ENCODE measurements around the gene DYNC1I1. TPM values are rescaled to one million over a fixed set of nuclear protein-coding genes. Genes with fewer than 3 reads are reported as not detected.

The DYNC1I1 gene
- total RNA-seq, 1 experiment from 2014 or later, result not detected

- POLR2A ChIA-PET, result interaction anchor here (0.6 kb wide), 1 partner anchor 93 kb away, joined by 3 read pairs; no protein-coding TSS in a partner anchor
- H3K36me3 Mint-ChIP-seq (ENCODE audit: insufficient read depth, unreplicated experiment), result no peaks in the 10 kb centered on the region
- H3K4me1 Mint-ChIP-seq (ENCODE audit: insufficient read depth, unreplicated experiment), result no peaks in the 10 kb centered on the region
- intact Hi-C loops (cut with micrococcal nuclease), result no loop called here
- H3K27me3 Mint-ChIP-seq (ENCODE audit: insufficient read depth, unreplicated experiment), result peaks cover 28% of the 10 kb centered on the region
- no peak overlapping the region for H3K27ac Mint-ChIP-seq (ENCODE audit: low read depth, unreplicated experiment)
- CTCF ChIA-PET, result interaction anchor here (0.7 to 1.2 kb wide), 3 partner anchors 123 to 425 kb away, joined by 3 read pairs; no protein-coding TSS in a partner anchor
- no peak for DNase-seq (ENCODE audit: unreplicated experiment)
- no peaks in the 10 kb centered on the region for H3K9me3 Mint-ChIP-seq (ENCODE audit: unreplicated experiment)
- H3K4me3 Mint-ChIP-seq (ENCODE audit: unreplicated experiment), result no peak overlapping the region
- no peak for TF ChIP-seq CTCF (IDR thresholded peaks at IDR 0.05; ENCODE audit: unreplicated experiment)
- no TSS peak for BruUV-seq (replicated peaks)
Measured at GRCh38 chr7:95814721-95815120, 42.4 kb downstream of the DYNC1I1 start.

- no peaks in the 10 kb centered on the region for H3K9me3 Mint-ChIP-seq (ENCODE audit: unreplicated experiment)
- CTCF ChIA-PET, result interaction anchor here (0.6 kb wide), 1 partner anchor 50 kb away, joined by 5 read pairs; no protein-coding TSS in a partner anchor
Measured at GRCh38 chr7:95817866-95818640, 45.7 kb downstream of the DYNC1I1 start.

GRCh38 chr7:95820778-95821177 lies 48.4 kb downstream of the DYNC1I1 start:
- no peaks in the 10 kb centered on the region for H3K4me1 Mint-ChIP-seq (ENCODE audit: insufficient read depth, unreplicated experiment)
- TF ChIP-seq CTCF (IDR thresholded peaks at IDR 0.05; ENCODE audit: unreplicated experiment), result no peak
- H3K27me3 Mint-ChIP-seq (ENCODE audit: insufficient read depth, unreplicated experiment), result peaks cover 38% of the 10 kb centered on the region
- POLR2A ChIA-PET, result no interaction called here
- H3K4me3 Mint-ChIP-seq (ENCODE audit: unreplicated experiment), result no peak overlapping the region
- DNase-seq (ENCODE audit: unreplicated experiment), result no peak
- no peak overlapping the region for H3K27ac Mint-ChIP-seq (ENCODE audit: low read depth, unreplicated experiment)
- intact Hi-C loops (cut with micrococcal nuclease), result no loop called here
- CTCF ChIA-PET, result no interaction called here
- H3K36me3 Mint-ChIP-seq (ENCODE audit: insufficient read depth, unreplicated experiment), result no peaks in the 10 kb centered on the region
- BruUV-seq (replicated peaks), result no TSS peak
- H3K9me3 Mint-ChIP-seq (ENCODE audit: unreplicated experiment), result no peaks in the 10 kb centered on the region

More at GRCh38 chr7:95817866-95818640, 45.7 kb downstream of the DYNC1I1 start:
- H3K36me3 Mint-ChIP-seq (ENCODE audit: insufficient read depth, unreplicated experiment), result no peaks in the 10 kb centered on the region
- H3K27ac Mint-ChIP-seq (ENCODE audit: low read depth, unreplicated experiment), result no peak overlapping the region
- DNase-seq (ENCODE audit: unreplicated experiment), result no peak
- no peaks in the 10 kb centered on the region for H3K4me1 Mint-ChIP-seq (ENCODE audit: insufficient read depth, unreplicated experiment)
- no TSS peak for BruUV-seq (replicated peaks)
- intact Hi-C loops (cut with micrococcal nuclease), result no loop called here
- TF ChIP-seq CTCF (IDR thresholded peaks at IDR 0.05; ENCODE audit: unreplicated experiment), result no peak
- POLR2A ChIA-PET, result no interaction called here
- H3K4me3 Mint-ChIP-seq (ENCODE audit: unreplicated experiment), result no peak overlapping the region
- peaks cover 52% of the 10 kb centered on the region for H3K27me3 Mint-ChIP-seq (ENCODE audit: insufficient read depth, unreplicated experiment)

GRCh38 chr7:95822717-95823116 lies 50.4 kb downstream of the DYNC1I1 start:
- BruUV-seq (replicated peaks), result no TSS peak
- peaks cover 56% of the 10 kb centered on the region for H3K27me3 Mint-ChIP-seq (ENCODE audit: insufficient read depth, unreplicated experiment)
- DNase-seq (ENCODE audit: unreplicated experiment), result no peak
- no peak for TF ChIP-seq CTCF (IDR thresholded peaks at IDR 0.05; ENCODE audit: unreplicated experiment)
- H3K9me3 Mint-ChIP-seq (ENCODE audit: unreplicated experiment), result no peaks in the 10 kb centered on the region
- ChIA-PET CTCF (interaction anchor here (0.7 kb wide), 1 partner anchor 93 kb away, joined by 3 read pairs; no protein-coding TSS in a partner anchor), POLR2A (no interaction called here)
- no peak overlapping the region for H3K27ac Mint-ChIP-seq (ENCODE audit: low read depth, unreplicated experiment)
- no peaks in the 10 kb centered on the region for H3K36me3 Mint-ChIP-seq (ENCODE audit: insufficient read depth, unreplicated experiment)
- intact Hi-C loops (cut with micrococcal nuclease), result no loop called here
- no peaks in the 10 kb centered on the region for H3K4me1 Mint-ChIP-seq (ENCODE audit: insufficient read depth, unreplicated experiment)
- no peak overlapping the region for H3K4me3 Mint-ChIP-seq (ENCODE audit: unreplicated experiment)

Data from MCF 10A (cell line).